Stimulated activated CD4-positive, alpha-beta T cell treated with anti-CD3 and anti-CD28 coated beads, Interleukin-1b, Interleukin-23, amount 100 ng/mL, for 4 hours (primary cell): ENCODE data around the gene ITGAL.
"Not testable (repeated sequence)": the region's sequence is repeated elsewhere in the genome, so short reads cannot be mapped to it uniquely, and the experiment has no call there.

Experiments
- DNase-seq, 2 donors: peaks; one replicate each; pipeline ENCODE4 v3.0.0-alpha.2; 2020; ENCODE audit warnings: low read depth in 2 of 2

ITGAL gene

GRCh38 chr16:30526137-30526822 lies 53.7 kb downstream of the ITGAL start, which contains the start of gene ZNF768:
Gene ZNF768 (minus strand): TSS chr16:30526566. CDS start chr16:30526413, 153 bp downstream.
- peak in 1 of 2 donors; percentile 40 for DNase-seq

- DNase-seq: peak; percentile 77 to 92
Observed at GRCh38 chr16:30526823-30527634, 54.5 kb downstream of the ITGAL start.

- DNase-seq: no peak
Observed at GRCh38 chr16:30527635-30528178, 55.2 kb downstream of the ITGAL start.

GRCh38 chr16:30528799-30529457 lies 56.4 kb downstream of the ITGAL start:
- no peak for DNase-seq

- DNase-seq: no peak
Observed at GRCh38 chr16:30530163-30531037, 57.9 kb downstream of the ITGAL start.

GRCh38 chr16:30532285-30533145 lies 60.0 kb downstream of the ITGAL start:
- DNase-seq: no peak

- DNase-seq: no peak
Observed at GRCh38 chr16:30533146-30533522, 60.6 kb downstream of the ITGAL start.

- peak in 1 of 2 donors; percentile 19 for DNase-seq
Observed at GRCh38 chr16:30533748-30534367, 61.3 kb downstream of the ITGAL start.

GRCh38 chr16:30534368-30535105 lies 62.0 kb downstream of the ITGAL start, which contains the start of gene ZNF747:
Gene ZNF747 (minus strand): TSS chr16:30534858. CDS start chr16:30534679, 179 bp downstream.
- DNase-seq: peak; percentile 92

GRCh38 chr16:30535106-30535776 lies 62.7 kb downstream of the ITGAL start:
- DNase-seq: no peak

GRCh38 chr16:30535777-30536190 lies 63.2 kb downstream of the ITGAL start:
- peak; percentile 49 to 55 for DNase-seq

GRCh38 chr16:30536391-30537024 lies 64.0 kb downstream of the ITGAL start:
- not testable (repeated sequence) for DNase-seq

- DNase-seq: no peak
Observed at GRCh38 chr16:30539000-30539964, 66.7 kb downstream of the ITGAL start.

- DNase-seq: not testable (repeated sequence)
Observed at GRCh38 chr16:30539986-30540526, 67.5 kb downstream of the ITGAL start.

GRCh38 chr16:30540916-30541464 lies 68.4 kb downstream of the ITGAL start:
- not testable (repeated sequence) for DNase-seq
